ENCODE measurements around the gene PCLAF.
A peak's percentile ranks its signal among the peaks of the same experiment; 100 is the strongest.
"Not testable (repeated sequence)": the region's sequence is repeated elsewhere in the genome, so short reads cannot be mapped to it uniquely, and the experiment has no call there.

PCLAF gene

GRCh38 chr15:64351265-64351664 lies 30.0 kb downstream of the PCLAF start:
- TF ChIP-seq CTCF (IDR thresholded peaks at IDR 0.05; ENCODE audit: low read depth, low read length): no peak
- peak in 1 of 2 donors; percentile 17 for DNase-seq (ENCODE audit: low read depth in 2 of 2)
- H3K4me3 ChIP-seq (replicated peaks in 1 of 2; ENCODE audit: low read depth in 2 of 2, low read length in 2 of 2): no peak overlapping the region

GRCh38 chr15:64349375-64349774 lies 31.9 kb downstream of the PCLAF start:
- TF ChIP-seq CTCF (IDR thresholded peaks at IDR 0.05; ENCODE audit: low read depth, low read length): no peak
- H3K4me3 ChIP-seq (replicated peaks in 1 of 2; ENCODE audit: low read depth in 2 of 2, low read length in 2 of 2): no peak overlapping the region
- no peak for DNase-seq (ENCODE audit: low read depth in 2 of 2)

DNA sequence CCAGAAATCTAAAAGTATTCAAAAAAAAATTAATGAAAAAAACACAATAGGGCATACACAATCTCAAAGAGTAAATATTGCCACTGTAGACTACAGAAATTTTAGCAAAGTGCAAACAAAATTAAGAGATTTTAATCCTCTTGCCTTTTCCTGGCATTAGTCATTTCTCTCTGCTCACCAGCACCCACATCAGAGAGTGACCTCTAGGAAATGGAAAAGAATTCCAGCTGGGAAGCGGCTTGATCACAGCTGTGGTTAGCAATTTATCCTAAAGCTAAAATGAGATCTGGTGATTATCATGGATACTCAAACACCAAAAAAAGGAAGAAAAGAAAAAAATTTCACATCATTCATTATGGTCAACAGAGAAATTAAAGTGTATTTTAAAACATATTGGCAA lies 32.8 kb downstream of the PCLAF start:
- TF ChIP-seq CTCF (IDR thresholded peaks at IDR 0.05; ENCODE audit: low read depth, low read length): no peak
- no peak for DNase-seq (ENCODE audit: low read depth in 2 of 2)
- H3K4me3 ChIP-seq (replicated peaks in 1 of 2; ENCODE audit: low read depth in 2 of 2, low read length in 2 of 2): no peak overlapping the region

- DNase-seq (ENCODE audit: low read depth in 2 of 2); H3K4me3 ChIP-seq (replicated peaks in 1 of 2; ENCODE audit: low read depth in 2 of 2, low read length in 2 of 2): not testable (repeated sequence)
These were observed 35.0 kb downstream of the PCLAF start for GRCh38 chr15:64346242-64346641.

DNA sequence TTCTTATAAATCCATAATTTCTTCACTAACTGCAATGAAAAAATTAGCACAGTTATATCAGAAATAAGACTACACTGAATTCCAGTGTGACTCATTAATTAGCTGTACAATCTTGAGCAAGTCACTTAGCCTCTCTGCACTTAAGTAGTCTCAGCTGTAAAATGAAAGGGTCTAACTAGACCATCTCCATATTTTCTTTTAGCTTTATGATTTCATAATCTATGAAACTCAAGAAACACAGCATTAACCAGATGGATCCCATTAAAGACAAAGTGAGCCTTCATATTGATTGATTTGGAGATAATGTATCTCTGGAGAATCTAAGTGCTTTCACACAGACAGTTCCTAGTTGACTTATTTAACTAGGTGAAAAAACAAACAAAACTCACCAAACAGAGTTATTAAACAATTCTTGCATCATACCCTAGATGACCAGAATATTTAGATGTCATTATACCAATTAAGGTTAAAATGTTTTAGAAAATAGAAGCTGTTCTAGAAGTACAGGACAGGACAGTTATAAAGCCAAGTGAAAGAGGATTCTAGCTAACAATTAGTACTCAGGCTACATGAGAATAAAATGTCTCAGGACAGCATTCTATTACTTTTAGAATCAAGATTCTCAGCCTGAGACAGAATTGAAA lies 36.5 kb downstream of the PCLAF start:
- no peak for TF ChIP-seq CTCF (IDR thresholded peaks at IDR 0.05; ENCODE audit: low read depth, low read length)
- DNase-seq (ENCODE audit: low read depth in 2 of 2): peak; percentile 27 to 36
- no peak overlapping the region for H3K4me3 ChIP-seq (replicated peaks in 1 of 2; ENCODE audit: low read depth in 2 of 2, low read length in 2 of 2)

GRCh38 chr15:64343841-64344240 lies 37.4 kb downstream of the PCLAF start:
- peak in 1 of 2 donors; percentile 61 for DNase-seq (ENCODE audit: low read depth in 2 of 2)
- no peak for TF ChIP-seq CTCF (IDR thresholded peaks at IDR 0.05; ENCODE audit: low read depth, low read length)
- no peak overlapping the region for H3K4me3 ChIP-seq (replicated peaks in 1 of 2; ENCODE audit: low read depth in 2 of 2, low read length in 2 of 2)

DNA sequence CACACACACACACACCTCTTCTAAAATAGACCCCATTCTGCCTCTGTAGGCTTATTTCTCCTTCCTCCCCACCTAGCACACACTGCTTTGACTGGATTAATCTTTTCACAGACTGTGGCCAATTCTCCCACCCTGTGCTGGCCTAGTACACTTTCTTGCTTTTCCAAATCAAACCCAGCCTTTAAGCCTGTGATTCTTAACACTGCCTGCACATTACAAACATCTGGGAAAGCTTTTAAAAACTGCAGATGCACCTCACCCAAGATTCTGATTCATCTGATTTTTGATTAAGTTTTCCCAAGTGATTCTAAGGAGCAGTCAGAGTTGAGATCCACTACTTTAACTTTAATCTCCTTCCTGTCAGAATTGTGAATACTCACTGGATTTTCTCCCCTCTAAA lies 38.0 kb downstream of the PCLAF start:
- peak; percentile 13 to 43 for DNase-seq (ENCODE audit: low read depth in 2 of 2)
- no peak overlapping the region for H3K4me3 ChIP-seq (replicated peaks in 1 of 2; ENCODE audit: low read depth in 2 of 2, low read length in 2 of 2)
- TF ChIP-seq CTCF (IDR thresholded peaks at IDR 0.05; ENCODE audit: low read depth, low read length): no peak
